Measurements from ENCODE around the gene WDR77.
A peak's percentile ranks its signal among the peaks of the same experiment; 100 is the strongest.

Gene WDR77

GRCh38 chr1:111448918-111449702, at the start of gene WDR77, which contains the start of gene ATP5PB:
WDR77 (minus strand) TSS chr1:111449256; CDS start chr1:111449169, 87 bp downstream.
ATP5PB (plus strand) TSS chr1:111449464; CDS start chr1:111449542, 78 bp downstream.
- Mint-ChIP-seq H3K4me1 (ENCODE audit: low read depth) (peaks cover 60% of the 10 kb centered on the region), H3K4me3 (peak within 1 kb of the TSS; percentile 100), H3K27ac (peak within 1 kb of the TSS; percentile 91), H3K9me3 (no peaks in the 10 kb centered on the region), H3K36me3 (ENCODE audit: low read depth) (peaks cover 39% of the 10 kb centered on the region), H3K27me3 (ENCODE audit: low read depth) (no peaks in the 10 kb centered on the region)

DNA sequence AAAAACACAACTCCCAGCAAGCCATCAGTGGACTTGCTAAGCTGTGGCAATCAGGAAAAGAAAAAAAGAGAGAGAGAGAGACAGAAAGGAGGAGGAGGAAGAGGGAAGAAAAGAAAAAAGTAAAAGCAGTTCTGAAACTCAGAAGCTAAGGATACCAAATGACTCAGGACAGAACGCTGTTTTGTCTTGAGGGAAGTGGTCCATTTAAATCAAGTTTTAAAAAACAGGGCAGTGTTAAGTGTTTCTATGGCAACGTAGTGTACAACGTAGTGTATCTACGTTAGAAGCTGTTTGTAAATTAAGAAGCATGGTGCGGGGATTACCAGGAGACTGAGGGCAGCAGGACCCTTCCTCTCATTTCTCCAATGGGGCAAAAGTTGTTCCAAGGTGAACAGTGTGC, 48.5 kb upstream of the WDR77 start:
- Mint-ChIP-seq H3K36me3 (ENCODE audit: low read depth) (peaks cover 26% of the 10 kb centered on the region), H3K4me3 (peak overlapping the region; percentile 53), H3K4me1 (ENCODE audit: low read depth) (peaks cover 28% of the 10 kb centered on the region), H3K27ac (peak overlapping the region; percentile 49), H3K27me3 (ENCODE audit: low read depth) (peaks cover 23% of the 10 kb centered on the region), H3K9me3 (peaks cover 52% of the 10 kb centered on the region)

DNA sequence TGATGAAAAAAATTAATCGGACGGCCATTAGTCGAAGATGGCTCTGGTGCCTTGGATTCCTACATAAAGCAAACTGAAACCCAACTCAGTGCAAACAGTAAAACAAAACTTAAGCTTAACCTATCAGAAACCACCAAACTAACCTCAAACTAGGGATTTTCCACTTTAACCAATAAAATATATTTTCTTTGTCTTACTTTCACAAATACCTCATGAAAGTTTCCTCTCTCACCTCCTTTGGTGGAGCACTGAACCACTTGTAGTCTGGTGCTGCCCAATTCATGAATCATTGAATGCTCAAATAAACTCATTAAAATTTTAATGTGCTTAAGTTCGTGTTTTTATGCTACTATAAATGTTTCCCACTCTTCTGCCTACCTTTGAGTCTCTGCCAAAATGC, 47.3 kb upstream of the WDR77 start:
- Mint-ChIP-seq H3K4me3 (no peak overlapping the region), H3K4me1 (ENCODE audit: low read depth) (peaks cover 24% of the 10 kb centered on the region)

DNA sequence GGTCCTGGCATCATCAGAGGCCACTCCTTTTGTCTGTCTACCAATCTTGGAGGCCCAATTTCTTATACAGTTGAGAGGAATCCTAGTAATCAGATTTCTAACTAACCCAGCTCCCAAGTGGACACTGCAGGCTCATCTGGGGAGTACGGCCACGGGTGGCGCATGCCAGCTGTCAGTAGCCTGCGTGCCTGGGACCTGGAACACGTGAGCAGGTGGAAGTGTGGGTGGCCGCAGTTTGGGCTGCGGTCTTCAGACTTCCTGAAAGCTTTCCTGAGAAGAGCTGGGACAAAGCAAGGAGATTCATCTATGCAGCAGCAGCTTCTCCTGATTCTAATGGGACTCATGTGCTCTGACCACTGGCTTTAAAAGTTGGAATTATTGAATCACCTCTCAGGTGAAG, 42.0 kb upstream of the WDR77 start:
- Mint-ChIP-seq H3K9me3 (peaks cover 24% of the 10 kb centered on the region), H3K4me1 (ENCODE audit: low read depth) (peaks cover 3% of the 10 kb centered on the region), H3K27me3 (ENCODE audit: low read depth) (peaks cover 34% of the 10 kb centered on the region), H3K27ac (no peak overlapping the region), H3K36me3 (ENCODE audit: low read depth) (peaks cover 10% of the 10 kb centered on the region), H3K4me3 (no peak overlapping the region)

More for the DNA sequence above, 47.3 kb upstream of the WDR77 start:
- peaks cover 26% of the 10 kb centered on the region for H3K27me3 Mint-ChIP-seq (ENCODE audit: low read depth)
- peaks cover 52% of the 10 kb centered on the region for H3K9me3 Mint-ChIP-seq
- H3K36me3 Mint-ChIP-seq (ENCODE audit: low read depth) = peaks cover 28% of the 10 kb centered on the region
- H3K27ac Mint-ChIP-seq = peak overlapping the region; percentile 52

GRCh38 chr1:111490220-111490619, 41.2 kb upstream of the WDR77 start:
- Mint-ChIP-seq H3K9me3 (peaks cover 15% of the 10 kb centered on the region), H3K27ac (no peak overlapping the region), H3K27me3 (ENCODE audit: low read depth) (peaks cover 42% of the 10 kb centered on the region), H3K4me1 (ENCODE audit: low read depth) (no peaks in the 10 kb centered on the region), H3K4me3 (no peak overlapping the region), H3K36me3 (ENCODE audit: low read depth) (peaks cover 6% of the 10 kb centered on the region)

DNA sequence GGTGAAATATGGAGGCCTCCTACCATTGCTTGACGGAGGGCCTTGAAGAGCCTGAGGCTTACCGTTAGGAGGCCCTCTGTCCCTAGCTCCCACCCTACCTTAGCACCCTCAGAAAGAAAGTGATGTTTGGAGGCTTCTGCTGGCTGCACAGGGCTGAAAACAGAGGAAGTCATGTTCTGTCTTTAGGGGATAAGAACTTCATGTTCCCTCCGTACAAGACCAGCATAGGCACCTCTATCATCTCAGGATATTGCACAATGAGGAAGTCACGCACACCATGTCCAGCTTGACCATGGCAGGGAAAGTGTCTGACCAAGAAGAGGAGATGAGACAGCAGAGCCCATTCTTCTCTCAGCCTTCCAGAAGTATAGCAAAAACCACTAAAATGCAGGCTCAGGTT, 40.5 kb upstream of the WDR77 start:
- Mint-ChIP-seq H3K27me3 (ENCODE audit: low read depth) (peaks cover 45% of the 10 kb centered on the region), H3K27ac (no peak overlapping the region), H3K9me3 (peaks cover 9% of the 10 kb centered on the region), H3K36me3 (ENCODE audit: low read depth) (peaks cover 3% of the 10 kb centered on the region), H3K4me3 (no peak overlapping the region), H3K4me1 (ENCODE audit: low read depth) (no peaks in the 10 kb centered on the region)

DNA sequence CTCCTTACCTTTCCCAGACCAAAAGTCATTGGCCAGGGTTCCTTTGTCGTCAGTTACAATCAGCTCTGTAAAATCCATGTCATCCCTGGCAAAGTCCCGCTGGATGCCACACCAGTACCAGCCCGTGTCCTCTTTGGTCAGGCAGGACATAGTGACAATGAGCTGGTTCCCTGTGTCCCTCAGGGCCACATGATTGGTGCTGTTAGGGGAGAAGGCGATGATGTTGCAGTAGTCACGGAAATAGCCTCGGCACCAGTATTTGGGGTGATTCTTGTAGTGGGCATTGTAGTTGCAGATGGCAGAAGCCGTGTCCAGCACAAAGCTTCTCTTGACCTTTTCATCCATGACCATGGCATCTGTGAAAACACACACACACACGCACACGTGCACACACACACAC, 39.6 kb upstream of the WDR77 start:
- peaks cover 41% of the 10 kb centered on the region for H3K27me3 Mint-ChIP-seq (ENCODE audit: low read depth)
- H3K4me1 Mint-ChIP-seq (ENCODE audit: low read depth) = no peaks in the 10 kb centered on the region
- H3K36me3 Mint-ChIP-seq (ENCODE audit: low read depth) = peaks cover 2% of the 10 kb centered on the region
- H3K4me3 Mint-ChIP-seq = no peak overlapping the region
- H3K27ac Mint-ChIP-seq = no peak overlapping the region
- no peaks in the 10 kb centered on the region for H3K9me3 Mint-ChIP-seq

DNA sequence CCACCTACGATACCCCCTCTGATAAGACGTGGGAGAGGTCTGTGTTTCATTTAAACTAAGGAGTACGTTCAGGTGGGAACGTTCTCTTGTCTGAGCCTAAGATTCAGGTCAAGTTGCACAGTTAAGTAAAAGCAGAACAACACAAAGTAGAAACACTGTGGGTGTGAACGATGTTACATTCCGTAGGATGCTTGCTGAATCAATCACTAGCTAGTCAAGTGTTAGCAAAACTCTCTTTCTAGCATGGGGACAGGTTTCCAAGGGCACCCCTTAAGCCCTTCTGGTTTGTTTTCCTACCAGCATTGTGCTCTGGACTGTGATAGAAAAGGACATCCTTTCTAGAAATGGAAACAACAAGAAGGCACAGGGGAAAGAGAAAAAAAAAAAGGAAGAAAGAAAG, 38.1 kb upstream of the WDR77 start:
- Mint-ChIP-seq H3K36me3 (ENCODE audit: low read depth) (peaks cover 2% of the 10 kb centered on the region), H3K27ac (no peak overlapping the region), H3K27me3 (ENCODE audit: low read depth) (peaks cover 50% of the 10 kb centered on the region), H3K4me1 (ENCODE audit: low read depth) (peaks cover 1% of the 10 kb centered on the region), H3K4me3 (no peak overlapping the region), H3K9me3 (no peaks in the 10 kb centered on the region)

- peaks cover 53% of the 10 kb centered on the region for H3K27me3 Mint-ChIP-seq (ENCODE audit: low read depth)
- H3K4me3 Mint-ChIP-seq = no peak overlapping the region
- H3K9me3 Mint-ChIP-seq = no peaks in the 10 kb centered on the region
- no peak overlapping the region for H3K27ac Mint-ChIP-seq
- H3K4me1 Mint-ChIP-seq (ENCODE audit: low read depth) = peaks cover 3% of the 10 kb centered on the region
- peaks cover under 1% of the 10 kb centered on the region for H3K36me3 Mint-ChIP-seq (ENCODE audit: low read depth)
Observed at GRCh38 chr1:111486431-111486830, 37.4 kb upstream of the WDR77 start.

- Mint-ChIP-seq H3K36me3 (ENCODE audit: low read depth) (no peaks in the 10 kb centered on the region), H3K27me3 (ENCODE audit: low read depth) (peaks cover 64% of the 10 kb centered on the region), H3K9me3 (no peaks in the 10 kb centered on the region), H3K4me3 (no peak overlapping the region), H3K27ac (no peak overlapping the region), H3K4me1 (ENCODE audit: low read depth) (peaks cover 3% of the 10 kb centered on the region)
Observed at GRCh38 chr1:111484391-111485026, 35.5 kb upstream of the WDR77 start.

DNA sequence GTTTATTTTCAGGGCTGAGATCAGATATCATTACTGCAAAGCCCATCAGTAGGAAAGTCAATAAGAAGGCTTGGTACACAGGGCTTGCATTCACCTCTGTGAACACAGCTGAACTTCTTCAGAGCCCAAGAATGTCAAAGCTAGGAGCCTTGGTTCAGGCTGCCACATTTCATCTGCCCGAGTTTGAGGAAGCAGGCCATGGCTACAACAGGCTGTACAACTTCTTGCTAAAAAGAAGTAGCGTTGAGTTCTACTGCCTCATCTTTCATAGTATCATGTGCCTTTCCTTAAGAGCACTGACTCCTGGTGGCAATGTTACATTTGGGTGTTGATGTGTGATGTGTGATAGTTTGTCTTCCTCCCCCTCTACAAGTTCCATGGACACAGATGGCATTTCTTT, 34.8 kb upstream of the WDR77 start:
- H3K4me3 Mint-ChIP-seq = no peak overlapping the region
- H3K27me3 Mint-ChIP-seq (ENCODE audit: low read depth) = peaks cover 68% of the 10 kb centered on the region
- peaks cover 3% of the 10 kb centered on the region for H3K4me1 Mint-ChIP-seq (ENCODE audit: low read depth)
- no peak overlapping the region for H3K27ac Mint-ChIP-seq
- H3K9me3 Mint-ChIP-seq = no peaks in the 10 kb centered on the region
- H3K36me3 Mint-ChIP-seq (ENCODE audit: low read depth) = no peaks in the 10 kb centered on the region

GRCh38 chr1:111483166-111483565, 34.1 kb upstream of the WDR77 start:
- Mint-ChIP-seq H3K36me3 (ENCODE audit: low read depth) (peaks cover 2% of the 10 kb centered on the region), H3K9me3 (no peaks in the 10 kb centered on the region), H3K4me3 (no peak overlapping the region), H3K4me1 (ENCODE audit: low read depth) (peaks cover 6% of the 10 kb centered on the region), H3K27ac (no peak overlapping the region), H3K27me3 (ENCODE audit: low read depth) (peaks cover 72% of the 10 kb centered on the region)

- Mint-ChIP-seq H3K27me3 (ENCODE audit: low read depth) (peaks cover 73% of the 10 kb centered on the region), H3K9me3 (no peaks in the 10 kb centered on the region), H3K36me3 (ENCODE audit: low read depth) (peaks cover 7% of the 10 kb centered on the region), H3K27ac (no peak overlapping the region), H3K4me3 (no peak overlapping the region), H3K4me1 (ENCODE audit: low read depth) (peaks cover 21% of the 10 kb centered on the region)
Observed at GRCh38 chr1:111481387-111482221, 32.5 kb upstream of the WDR77 start.

- peaks cover 7% of the 10 kb centered on the region for H3K36me3 Mint-ChIP-seq (ENCODE audit: low read depth)
- H3K27ac Mint-ChIP-seq = no peak overlapping the region
- H3K4me3 Mint-ChIP-seq = no peak overlapping the region
- H3K9me3 Mint-ChIP-seq = no peaks in the 10 kb centered on the region
- peaks cover 66% of the 10 kb centered on the region for H3K27me3 Mint-ChIP-seq (ENCODE audit: low read depth)
- H3K4me1 Mint-ChIP-seq (ENCODE audit: low read depth) = peaks cover 28% of the 10 kb centered on the region
Observed at GRCh38 chr1:111480674-111481073, 31.6 kb upstream of the WDR77 start.
